ENCODE results near the gene GINS2. TPM values are rescaled to one million over a fixed set of nuclear protein-coding genes. Genes with fewer than 3 reads are reported as not detected.

GINS2 gene
- polyA plus RNA-seq, 1 of the 3 experiments (the other 2 are of a cell fraction) = 9.0 TPM

DNA sequence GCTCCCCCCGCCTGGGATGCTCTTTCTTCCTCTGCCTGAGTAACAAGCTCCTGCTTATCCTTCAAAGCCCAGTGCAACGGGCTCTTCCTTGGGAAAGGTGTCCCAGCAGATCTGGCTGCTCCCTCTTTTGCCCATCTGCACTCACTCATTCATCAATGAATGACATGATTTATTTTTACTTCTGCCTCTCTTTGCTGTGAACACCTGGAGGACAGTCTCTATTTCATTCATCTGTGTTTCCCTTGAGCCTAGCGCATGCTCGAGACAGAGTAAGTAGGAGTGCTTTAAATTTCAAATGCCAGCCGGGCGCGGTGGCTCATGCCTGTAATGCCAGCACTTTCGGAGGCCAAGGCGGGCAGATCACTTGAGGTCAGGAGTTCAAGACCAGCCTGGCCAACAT lies 22.0 kb upstream of the GINS2 start:
- no peak overlapping the region for H3K4me3 ChIP-seq (ENCODE audit: low read depth in 2 of 2, low read length in 1 of 2)
- H3K9ac ChIP-seq = no peak overlapping the region
- H3F3A ChIP-seq (replicated peaks; ENCODE audit: insufficient read depth) = no peaks in the 10 kb centered on the region
- H3K4me1 ChIP-seq (ENCODE audit: control insufficient read depth in 1 of 2, insufficient read depth in 2 of 2, low read depth in 1 of 2, low read length in 1 of 2) = no peaks in the 10 kb centered on the region; a peak in 1 of 4 replicates
- no peaks in the 10 kb centered on the region for H3K9me2 ChIP-seq
- ChIA-PET CTCF (no interaction called here), POLR2A (no interaction called here)
- peaks cover 0 to 3% of the 10 kb centered on the region in 2 experiments for H3K36me3 ChIP-seq (replicated peaks in 1 of 2; ENCODE audit: control insufficient read depth in 1 of 2, insufficient read depth in 2 of 2, low read length in 1 of 2)
- TF ChIP-seq TAF1 (IDR thresholded peaks at IDR 0.05; ENCODE audit: borderline replicate concordance, low read depth, low read length) (no peak), FOXJ3 (CRISPR knock-in tag; IDR thresholded peaks at IDR 0.05) (no peak), NRF1 (IDR thresholded peaks at IDR 0.05; ENCODE audit: low read depth, low read length) (no peak), JUND (IDR thresholded peaks at IDR 0.05) (no peak), ELF1 (IDR thresholded peaks at IDR 0.05) (no peak), TCF12 (IDR thresholded peaks at IDR 0.05) (no peak), MXI1 (IDR thresholded peaks at IDR 0.05; ENCODE audit: low read depth, low read length) (no peak), GABPA (IDR thresholded peaks at IDR 0.05; ENCODE audit: low read depth) (no peak), POLR2AphosphoS5 (IDR thresholded peaks at IDR 0.05; ENCODE audit: low read depth, low read length) (no peak), FOSL2 (IDR thresholded peaks at IDR 0.05; ENCODE audit: borderline replicate concordance, low read depth) (no peak), SMC3 (IDR thresholded peaks at IDR 0.05; ENCODE audit: low read depth, low read length) (no peak), FOXM1 (IDR thresholded peaks at IDR 0.05; ENCODE audit: low read depth) (no peak), SIN3A (IDR thresholded peaks at IDR 0.05; ENCODE audit: borderline replicate concordance, low read depth, low read length) (no peak)
- TF ChIP-seq, protein P1, sequence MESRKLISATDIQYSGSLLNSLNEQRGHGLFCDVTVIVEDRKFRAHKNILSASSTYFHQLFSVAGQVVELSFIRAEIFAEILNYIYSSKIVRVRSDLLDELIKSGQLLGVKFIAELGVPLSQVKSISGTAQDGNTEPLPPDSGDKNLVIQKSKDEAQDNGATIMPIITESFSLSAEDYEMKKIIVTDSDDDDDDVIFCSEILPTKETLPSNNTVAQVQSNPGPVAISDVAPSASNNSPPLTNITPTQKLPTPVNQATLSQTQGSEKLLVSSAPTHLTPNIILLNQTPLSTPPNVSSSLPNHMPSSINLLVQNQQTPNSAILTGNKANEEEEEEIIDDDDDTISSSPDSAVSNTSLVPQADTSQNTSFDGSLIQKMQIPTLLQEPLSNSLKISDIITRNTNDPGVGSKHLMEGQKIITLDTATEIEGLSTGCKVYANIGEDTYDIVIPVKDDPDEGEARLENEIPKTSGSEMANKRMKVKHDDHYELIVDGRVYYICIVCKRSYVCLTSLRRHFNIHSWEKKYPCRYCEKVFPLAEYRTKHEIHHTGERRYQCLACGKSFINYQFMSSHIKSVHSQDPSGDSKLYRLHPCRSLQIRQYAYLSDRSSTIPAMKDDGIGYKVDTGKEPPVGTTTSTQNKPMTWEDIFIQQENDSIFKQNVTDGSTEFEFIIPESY (IDR thresholded peaks at IDR 0.05; ENCODE audit: borderline replicate concordance, low read depth) = no peak
- TF ChIP-seq, protein P2, sequence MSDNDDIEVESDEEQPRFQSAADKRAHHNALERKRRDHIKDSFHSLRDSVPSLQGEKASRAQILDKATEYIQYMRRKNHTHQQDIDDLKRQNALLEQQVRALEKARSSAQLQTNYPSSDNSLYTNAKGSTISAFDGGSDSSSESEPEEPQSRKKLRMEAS (IDR thresholded peaks at IDR 0.05; ENCODE audit: low read depth) = no peak
- TF ChIP-seq, protein P3, sequence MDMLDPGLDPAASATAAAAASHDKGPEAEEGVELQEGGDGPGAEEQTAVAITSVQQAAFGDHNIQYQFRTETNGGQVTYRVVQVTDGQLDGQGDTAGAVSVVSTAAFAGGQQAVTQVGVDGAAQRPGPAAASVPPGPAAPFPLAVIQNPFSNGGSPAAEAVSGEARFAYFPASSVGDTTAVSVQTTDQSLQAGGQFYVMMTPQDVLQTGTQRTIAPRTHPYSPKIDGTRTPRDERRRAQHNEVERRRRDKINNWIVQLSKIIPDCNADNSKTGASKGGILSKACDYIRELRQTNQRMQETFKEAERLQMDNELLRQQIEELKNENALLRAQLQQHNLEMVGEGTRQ (IDR thresholded peaks at IDR 0.05; ENCODE audit: borderline replicate concordance, low read depth, low read length) = no peak
- H3K27ac ChIP-seq (ENCODE audit: low read depth in 2 of 2, low read length in 1 of 2) = no peak overlapping the region
- no peaks in the 10 kb centered on the region for H3K27me3 ChIP-seq (ENCODE audit: insufficient read depth)
- no peak overlapping the region for H2AFZ ChIP-seq (ENCODE audit: low read depth)
- no peak for DNase-seq
- no peaks in the 10 kb centered on the region for H3K9me3 ChIP-seq
- whole genome bisulfite sequencing (ENCODE audit: low lambda C conversion rate) = 97% methylated on average over 9 of the region's 9 CpGs
- H4K20me1 ChIP-seq (ENCODE audit: insufficient read depth) = no peaks in the 10 kb centered on the region
- H3K4me2 ChIP-seq = no peak overlapping the region
- no peaks in the 10 kb centered on the region; the same call in 1 of the 2 replicates for H3K79me2 ChIP-seq (ENCODE audit: insufficient read depth)
